Hepatic stellate cell (primary cell): Measurements from ENCODE around the gene SERPINA10.
"Not testable (repeated sequence)": the region's sequence is repeated elsewhere in the genome, so short reads cannot be mapped to it uniquely, and the experiment has no call there.

Experiments used
- DNase-seq: peaks from one replicate; pipeline ENCODE4 v3.0.0; 2011; ENCODE audit warnings: low spot score

Gene SERPINA10

DNA sequence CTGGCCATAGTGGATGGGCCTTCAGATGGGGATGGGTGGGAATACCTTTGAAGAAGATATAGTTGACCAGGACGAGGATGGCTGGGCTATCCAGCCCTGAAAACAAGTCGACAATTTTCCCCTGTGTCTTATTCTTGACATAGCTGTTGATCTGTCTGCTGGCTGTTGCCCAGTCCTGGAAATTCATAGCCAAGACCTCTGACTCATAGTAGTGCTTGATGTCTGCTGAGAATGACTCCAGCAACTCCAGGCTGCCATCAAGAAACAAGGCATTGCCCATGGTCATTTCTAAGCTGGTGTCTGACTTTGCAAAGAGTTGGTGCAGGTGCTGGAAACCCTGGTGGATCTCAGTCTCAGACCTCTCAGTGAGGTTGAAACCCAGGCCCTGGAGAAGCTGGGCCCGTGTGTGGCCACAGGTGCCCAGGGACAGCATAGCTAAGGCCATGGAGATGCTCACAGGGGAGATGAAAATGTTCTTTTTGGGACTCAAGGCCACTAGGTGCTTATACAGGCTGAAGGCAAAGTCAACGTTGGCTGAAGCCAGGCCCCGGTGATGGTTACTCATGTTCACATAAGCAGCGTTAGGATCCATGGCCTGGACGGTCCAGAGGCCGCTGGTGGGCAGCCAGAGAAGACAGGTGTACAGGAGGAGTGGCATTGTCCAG lies 21.1 kb upstream of the SERPINA10 start:
- no peak for DNase-seq

DNA sequence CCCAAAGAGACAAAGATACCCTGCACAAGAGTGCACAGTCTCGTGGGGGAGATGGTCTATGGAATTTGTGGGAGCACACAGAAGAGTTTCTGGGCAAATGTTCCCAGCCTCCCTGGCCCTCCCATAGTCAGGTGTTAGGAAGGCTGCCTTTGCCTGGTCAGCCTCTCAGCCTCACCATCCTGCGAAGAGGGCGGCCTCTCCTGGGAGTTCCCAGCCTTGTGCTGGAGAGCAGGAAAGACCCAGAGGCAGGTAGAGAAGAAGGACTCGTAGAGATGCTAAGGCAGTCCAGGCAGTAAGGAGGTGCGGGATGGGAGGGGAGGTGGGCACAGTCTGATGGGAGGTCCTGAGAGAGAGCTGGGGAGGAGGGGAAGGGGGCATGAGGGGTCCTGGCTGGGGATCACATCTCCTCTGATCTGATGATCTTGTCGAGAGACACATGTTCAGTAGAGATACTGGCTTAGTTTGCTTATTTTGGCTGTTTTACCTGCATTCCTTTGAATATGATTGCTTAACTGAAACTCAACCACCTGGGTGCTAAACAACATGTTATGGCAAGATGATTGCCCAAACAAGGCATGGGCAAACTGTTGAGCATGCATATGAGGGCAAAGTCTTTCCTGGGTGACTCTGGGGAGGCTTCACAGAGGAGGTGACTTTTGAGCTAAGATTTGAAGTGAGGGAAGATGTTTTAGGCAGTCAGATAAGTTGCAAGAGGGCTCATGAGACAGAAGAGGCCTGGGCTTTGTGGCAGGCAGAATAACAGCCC lies 19.6 kb upstream of the SERPINA10 start:
- DNase-seq = no peak

DNA sequence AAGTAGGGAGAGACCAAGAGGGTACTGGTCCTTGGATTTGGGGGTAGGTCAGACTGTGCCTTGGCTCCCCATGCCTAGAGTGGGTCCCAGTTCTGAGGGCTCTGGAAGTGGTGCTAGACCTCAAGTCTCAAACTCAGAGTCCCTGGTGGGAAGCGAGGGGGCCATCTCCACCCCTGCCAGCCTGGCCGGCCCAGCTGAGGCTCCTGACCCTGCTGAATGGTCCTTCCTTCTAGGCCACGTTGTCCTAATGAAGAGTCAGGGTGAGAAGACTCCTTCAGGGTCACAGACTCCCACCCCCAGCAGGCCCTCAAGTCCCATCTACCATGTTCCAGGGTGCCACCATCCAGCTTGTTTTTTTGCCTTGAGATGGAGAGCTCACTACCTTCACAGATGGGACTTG lies 17.2 kb upstream of the SERPINA10 start:
- DNase-seq = no peak

DNA sequence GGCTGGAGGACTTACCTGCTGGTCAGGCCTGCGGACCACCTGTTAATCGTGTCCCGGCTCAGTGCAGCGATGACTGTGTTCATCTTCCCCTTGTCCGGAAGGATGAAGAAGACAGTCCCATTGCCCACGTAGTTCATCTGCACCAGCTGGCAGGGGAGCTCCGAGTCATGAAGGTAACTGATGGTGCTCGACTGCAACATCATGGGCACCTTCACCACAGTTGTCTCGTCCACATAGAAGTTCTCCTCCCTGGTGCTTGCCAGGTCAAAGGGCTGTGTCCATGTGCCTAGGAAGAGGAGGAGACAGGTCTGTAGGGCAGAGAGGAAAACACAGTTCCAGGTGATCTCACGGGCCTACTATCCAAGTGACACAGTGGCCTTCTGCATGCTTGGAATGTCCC lies 16.7 kb upstream of the SERPINA10 start:
- no peak for DNase-seq

DNA sequence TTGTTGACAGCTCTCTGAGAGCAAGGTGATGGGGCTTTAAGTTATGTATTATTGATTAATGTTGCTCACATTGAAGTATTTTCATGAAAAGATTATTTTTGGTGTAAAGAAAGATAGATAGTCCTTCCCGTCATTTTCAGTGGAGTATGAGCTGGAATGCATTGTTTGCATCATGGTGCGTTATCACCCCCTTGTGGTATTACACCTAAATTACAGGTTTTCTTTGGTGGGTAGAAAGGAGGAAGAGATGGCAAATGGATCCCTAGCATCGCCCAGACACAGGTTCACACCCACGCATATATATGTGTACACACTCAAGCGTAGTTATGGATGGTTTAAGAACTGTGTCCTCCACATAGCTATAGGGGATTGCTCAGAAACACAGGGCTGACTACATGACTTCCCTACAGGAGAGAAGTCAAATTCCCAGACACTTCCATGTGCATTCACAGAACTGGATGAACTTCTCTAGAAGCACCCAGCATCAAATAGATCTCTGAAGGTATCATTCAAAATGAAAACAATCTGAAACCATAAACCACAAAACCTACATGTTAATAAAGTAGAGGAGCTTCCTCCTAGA lies 14.4 kb upstream of the SERPINA10 start:
- DNase-seq = no peak

DNA sequence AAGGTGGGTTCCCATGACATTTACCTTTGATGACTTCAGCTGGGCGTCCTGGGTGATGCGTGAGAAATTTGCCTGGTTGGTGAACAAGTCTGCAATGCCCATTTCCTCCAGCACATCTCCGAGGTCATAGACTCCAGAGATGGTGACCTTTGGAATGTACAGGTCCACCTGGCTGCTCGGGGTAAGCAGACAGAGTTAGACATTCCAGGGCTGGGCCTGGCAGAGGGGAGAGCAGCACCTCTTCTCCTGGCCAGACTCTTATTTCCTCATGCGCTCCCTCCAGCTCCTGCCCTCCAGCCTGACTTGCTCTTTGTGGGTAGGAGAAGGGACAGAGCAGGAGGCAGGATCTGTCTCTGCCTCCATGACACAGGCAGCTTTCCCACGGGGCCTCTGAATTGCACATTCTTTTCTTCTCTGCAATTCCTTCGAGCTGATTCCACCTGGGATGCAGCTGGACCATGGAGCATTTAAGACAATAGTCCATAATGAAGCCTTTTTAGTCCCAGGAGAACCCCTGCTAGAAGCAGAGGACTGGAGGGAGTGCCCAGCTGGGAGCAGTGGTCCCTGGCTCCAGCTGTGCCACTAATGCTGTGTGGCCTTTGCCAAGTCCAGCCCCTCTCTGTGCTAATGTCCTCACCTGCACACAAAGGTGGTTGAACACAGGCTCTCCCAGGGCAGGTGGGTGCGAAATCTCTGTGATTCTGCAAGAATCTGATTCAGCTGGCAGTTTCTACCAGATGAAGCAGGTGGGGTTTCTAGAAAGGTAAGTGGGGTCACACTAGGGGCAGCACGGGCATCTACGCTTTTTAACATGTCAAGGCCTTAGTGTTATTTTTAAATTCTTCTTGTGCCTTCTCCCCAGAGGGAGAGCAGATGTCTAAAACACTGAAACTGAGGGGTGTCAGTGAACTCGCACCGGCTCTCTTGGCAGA lies 13.2 kb upstream of the SERPINA10 start:
- no peak for DNase-seq

DNA sequence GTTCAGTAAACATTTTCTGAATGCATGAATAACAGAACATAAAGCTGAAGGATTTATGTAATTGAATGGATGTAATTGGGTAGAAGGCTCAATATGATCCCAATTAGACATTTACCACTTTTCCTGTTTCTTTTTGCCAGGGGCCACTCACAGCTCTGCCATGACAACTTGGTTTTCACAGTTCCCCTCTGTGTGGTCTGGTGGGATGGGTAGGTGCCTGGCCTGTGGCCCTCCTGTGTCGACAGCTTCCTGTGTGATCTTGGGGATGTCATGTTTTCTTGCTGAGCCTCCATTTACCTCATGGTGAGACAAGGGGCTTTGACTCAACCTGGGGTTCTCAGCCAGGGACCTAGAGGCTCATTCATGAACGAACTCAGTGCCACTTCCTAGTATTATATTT lies 12.6 kb upstream of the SERPINA10 start:
- DNase-seq = no peak

DNA sequence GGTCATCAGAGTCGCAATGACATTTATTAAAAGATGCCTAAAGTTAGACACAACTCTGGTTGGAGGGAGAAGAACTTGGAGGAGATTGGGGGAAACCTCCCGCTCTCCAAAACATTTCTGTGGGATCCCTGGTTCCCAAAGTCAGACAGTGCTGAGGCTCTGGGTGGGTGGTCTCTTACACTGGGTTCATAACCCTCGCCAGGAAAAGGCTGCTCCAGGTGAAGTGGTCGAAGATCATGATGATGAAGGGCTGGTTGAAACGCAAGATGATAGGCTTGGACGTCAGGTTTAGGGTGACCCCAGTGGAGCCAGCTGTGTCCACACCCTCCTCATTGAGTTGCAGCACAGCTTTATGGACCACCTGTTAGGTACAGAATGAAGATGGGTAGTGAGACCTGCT lies 11.2 kb upstream of the SERPINA10 start:
- DNase-seq = no peak

DNA sequence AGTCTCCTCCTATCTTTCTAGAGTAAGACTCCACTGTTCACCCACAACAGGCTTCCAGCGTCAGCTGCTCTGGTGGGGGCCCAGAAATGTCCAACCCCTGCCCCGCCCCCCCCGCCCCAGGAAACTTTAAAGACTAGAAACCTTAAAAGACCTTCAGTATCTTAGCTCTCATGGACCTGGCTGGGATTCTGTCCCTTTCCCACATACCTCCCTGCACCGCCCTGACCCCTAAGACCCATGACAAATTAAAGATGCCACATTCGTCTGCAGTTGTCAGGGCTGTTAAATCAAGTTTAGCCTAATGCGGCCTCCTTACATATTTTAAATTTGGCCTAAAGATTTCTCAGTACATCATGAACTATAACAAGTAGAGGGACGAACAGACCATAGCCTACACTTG lies 10.0 kb upstream of the SERPINA10 start:
- no peak for DNase-seq

DNA sequence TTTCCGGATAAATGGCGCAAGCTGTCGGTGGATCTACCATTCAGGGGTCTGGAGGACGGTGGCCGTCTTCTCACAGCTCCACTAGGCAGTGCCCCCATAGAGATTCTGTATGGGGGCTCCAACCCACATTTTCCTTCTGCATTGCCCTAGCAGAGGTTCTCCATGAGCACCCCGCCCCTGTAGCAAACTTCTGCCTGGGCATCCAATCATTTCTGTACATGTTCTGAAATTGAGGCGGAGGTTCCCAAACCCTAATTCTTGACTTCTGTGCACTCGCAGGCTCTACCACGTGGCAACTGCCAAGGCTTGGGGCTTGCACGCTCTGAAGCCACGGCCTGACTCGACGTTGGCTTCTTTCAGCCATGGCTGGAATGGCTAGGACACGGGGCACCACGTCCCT lies 5.1 kb upstream of the SERPINA10 start:
- DNase-seq = no peak

DNA sequence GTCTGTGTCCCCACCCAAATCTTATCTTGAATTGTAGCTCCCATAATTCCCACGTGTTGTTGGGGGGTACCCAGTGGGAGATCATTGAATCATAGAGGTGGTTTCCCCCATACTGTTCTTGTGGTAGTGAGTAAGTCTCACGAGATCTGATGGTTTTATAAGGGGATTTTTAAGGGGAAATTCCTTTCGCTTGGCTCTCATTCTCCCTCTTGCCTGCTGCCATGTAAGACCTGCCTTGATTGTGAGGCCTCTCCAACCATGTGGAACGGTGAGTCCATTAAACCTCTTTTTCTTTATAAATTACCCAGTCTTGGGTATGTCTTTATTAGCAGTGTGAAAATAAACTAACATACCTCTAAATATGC lies 3.1 kb upstream of the SERPINA10 start:
- DNase-seq = not testable (repeated sequence)

DNA sequence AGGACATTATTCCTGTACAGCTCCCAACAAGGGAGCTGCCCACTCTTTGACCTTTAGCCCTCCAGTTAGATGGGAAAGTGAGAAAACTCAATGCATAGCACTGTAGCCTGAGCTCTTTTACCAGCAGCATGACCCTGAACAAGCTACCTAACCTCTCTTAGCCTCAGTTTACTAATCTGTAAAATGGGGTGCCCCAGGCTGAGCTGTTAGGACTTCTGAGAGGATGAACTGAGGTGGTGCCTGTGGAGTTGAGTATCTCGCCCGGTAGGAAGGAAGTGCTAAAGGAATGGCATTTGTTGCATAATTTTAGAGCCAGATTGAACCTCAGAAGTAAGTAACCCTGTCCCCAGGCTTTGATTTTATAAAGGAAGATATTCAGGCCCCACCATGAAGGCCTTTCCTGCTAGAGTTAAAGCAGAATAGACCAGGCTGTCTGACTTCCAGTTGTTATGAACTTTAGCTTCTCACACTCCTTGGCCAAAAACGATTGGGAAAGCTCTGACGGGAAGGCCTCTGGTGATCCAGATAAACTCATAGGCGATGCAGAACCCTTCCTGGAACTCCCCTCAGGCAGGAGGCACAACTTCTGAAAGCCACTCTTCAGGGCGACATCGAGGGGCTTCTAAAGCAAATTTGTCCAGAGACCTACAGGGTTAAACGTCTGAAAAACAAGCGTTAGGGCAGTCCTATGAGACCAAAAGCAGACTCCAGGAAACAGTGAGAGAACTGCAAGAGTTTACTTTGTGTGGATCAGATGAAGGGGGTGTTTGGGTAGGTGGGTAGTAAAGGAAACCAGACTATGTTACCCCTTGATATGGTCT lies 2.5 kb upstream of the SERPINA10 start:
- DNase-seq = no peak

DNA sequence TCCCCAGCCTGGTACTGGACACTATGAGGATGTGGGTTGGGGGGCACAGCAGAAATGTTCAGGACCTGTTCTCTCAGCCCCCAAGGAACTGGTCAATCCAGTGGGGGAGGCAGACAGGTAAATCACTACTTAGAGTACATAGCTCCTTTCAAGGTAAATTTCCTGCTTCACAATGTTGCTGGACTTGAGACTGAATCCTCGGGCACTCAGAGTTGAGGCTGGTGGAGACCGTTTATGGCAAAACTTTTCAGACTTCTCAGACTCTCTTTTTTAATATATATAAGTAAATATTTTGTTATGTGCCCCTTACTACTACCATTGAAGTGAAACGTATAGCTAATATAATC lies 483 bp upstream of the SERPINA10 start:
- DNase-seq = no peak

DNA sequence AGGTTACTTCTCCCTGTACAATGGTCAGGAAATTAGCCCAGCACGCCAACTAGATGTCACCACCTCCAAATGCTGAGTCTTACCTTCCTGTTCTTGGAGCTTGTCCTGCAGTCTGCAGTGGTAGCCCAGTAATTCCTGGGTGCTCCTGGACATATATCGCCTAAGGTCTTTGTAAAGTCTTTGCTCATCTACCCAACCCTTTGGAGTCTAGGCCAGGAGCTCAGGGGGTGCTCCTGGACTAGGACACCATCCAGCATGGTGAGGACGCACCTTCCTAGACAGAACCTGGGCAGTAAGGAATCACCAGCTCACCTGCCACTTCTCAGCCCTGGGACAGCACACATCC lies 569 bp downstream of the SERPINA10 start:
- DNase-seq = no peak

DNA sequence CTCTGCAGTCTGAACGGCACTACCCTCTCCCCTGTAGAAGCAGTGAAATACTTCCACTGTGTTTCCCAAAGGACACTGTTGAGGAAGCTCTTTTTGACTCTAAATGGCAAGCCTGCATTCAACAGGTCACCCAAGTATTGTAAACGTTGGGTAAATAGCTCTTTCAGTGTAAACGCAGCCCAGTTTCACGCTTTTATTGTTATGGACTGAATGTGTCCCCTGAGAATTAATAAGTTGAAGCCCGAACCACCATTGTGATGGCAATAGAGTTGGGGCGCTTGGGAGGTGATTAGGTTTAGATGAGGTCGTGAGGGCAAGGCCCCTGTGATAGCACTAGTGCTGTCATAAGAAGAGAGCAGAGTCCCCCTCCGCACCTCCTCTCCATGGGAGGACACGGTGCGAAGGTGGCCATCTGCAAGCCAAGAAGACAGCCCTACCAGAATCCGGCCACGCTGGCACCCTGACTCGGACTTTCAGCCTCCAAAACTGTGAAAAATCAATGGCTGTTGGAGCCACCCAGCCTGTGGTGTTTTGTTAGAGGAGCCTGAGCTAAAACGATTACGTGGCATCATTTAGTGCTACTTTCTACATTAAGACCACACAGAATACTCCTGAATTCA lies 1.1 kb downstream of the SERPINA10 start:
- DNase-seq = no peak

DNA sequence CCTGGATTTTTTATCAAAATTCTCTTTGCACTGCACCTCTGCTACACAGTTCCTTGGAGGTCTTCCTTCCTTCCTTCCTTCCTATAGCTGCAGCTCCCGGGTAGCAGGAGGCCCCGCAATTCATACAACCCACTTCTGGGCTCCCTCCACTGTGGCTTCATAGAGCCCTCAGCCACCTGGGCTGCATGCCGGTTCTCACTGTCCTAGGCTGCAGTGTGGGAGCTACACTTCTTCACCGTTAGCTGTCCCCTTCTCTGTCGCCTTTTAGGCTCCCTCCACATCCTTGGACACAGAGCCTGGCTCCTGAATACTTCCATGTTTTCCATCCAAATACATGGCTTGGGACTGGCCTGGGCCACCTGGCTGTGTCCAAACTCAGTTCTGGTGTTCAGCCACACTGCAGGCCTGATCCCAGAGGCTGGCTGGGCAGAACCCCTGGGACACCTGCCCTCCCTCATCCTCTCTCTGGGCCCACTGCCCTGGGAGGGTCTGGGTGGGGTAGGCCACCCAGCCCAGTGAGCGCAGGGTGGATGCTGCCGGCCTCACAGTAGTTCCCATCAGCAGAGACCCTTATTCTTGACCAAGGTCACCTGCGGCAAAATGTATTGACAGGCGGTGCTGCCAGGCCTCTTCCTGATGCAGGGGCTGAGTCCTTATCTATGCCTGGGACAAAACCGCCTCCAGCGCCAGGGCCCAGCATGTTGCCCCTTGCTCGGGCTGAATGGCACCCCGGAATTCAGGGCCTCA lies 1.7 kb downstream of the SERPINA10 start:
- DNase-seq = no peak

DNA sequence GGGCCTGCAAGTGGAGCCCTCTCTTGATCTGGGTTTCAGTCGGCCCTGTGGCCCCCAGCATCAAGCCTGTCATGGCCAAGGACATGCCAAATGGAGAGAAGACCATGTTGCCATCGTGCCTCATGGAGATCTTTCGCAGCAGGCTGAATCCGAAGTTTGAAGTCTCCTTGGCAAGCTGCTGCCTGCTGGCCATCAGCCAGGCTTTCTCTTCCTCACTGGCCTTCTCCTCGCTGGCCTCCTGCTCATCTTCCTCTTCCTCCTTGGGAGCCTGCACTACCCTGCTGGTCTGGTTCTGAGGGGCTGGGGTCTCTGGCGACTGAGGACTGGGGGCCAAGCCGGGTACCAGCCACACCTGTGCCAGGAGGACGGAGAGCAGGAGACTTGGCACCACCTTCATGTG lies 2.9 kb downstream of the SERPINA10 start:
- DNase-seq = no peak

DNA sequence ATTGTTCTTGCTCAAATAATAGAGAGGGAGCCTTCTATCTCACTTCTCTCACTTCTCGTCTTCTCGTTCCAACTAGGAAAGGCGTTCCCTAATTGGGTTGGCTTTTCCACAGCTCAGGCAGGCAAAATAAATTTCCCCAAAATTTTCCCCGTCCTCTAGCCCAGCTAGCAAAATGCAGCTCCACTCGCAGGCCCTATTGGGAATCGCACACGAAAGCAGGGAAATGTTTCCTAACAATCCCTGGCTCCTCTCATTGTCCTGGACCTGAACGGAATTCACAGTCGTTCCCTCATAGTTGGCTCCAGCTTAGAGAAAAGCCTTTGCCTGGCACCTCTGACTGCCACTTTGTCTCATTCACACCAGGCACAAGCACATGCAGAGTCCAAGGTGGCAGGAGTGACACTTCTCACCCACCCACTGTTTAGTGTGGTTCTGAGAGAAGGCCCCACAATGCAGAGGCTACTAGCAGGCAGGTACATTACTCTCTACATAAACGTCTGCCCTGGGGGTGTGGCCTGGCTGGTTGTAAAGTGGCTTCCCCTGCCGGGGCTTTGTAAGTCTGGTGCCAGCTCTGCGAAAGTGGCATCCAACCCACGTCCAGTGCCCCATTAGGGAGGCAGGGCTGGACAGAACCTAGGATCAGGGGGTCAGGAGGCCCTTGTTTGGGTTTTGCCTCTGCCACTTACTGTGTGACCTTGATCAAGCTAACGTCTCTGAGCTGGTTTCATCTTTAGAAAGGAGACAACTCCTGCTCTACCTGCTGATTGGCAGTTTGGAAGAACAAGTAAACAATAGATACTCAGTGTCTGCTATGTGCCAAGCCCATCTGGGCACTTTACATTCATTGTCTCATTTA lies 4.2 kb downstream of the SERPINA10 start:
- no peak for DNase-seq

DNA sequence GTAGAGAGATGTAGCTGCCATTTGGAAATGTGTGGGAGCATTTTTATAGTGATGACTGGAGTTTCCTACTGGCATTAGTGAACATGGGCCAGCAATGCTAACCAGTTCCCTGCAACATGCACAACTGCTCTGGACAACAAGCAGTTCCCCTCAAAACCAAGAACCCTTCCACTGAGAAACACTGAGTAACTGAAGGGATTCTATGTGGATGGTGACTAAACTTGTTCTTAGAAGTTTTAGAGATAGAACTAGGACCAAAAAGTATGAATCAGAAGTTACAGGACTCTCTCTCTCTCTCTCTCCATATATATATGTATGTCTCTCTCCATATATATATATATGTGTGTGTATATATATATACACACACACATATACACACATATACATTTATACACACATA lies 7.9 kb downstream of the SERPINA10 start:
- no peak for DNase-seq

DNA sequence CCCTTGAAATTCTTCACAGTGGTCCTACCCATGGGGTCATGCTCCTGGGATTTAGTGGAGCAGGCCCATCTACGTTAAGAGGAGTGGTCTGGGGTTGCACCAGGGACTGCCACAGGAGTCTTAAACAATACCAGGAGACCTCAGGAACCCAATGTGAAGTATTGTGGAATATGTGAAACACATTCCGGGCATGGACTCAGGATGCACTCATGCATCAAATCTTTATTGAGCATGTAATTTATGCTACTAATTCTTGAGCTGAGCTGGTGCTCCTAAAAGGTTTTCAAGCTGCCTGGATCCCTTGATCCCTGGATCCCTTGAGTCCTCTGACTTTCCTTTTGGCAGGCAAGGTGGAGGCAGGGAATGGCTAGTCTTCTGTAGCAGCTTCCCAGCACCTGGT lies 8.8 kb downstream of the SERPINA10 start:
- DNase-seq = no peak
